HEK293T (cell line): ENCODE data around the gene GFRA4.

Experiments
- CTCF ChIA-PET: fragments of 350-600 bp; formaldehyde crosslinking; extraction: SDS; loops from one replicate; lab custom pipeline; 2021; ENCODE audit warnings: antibody characterized with exemption, inconsistent platforms; lab: Yijun Ruan, JAX
- POLR2A ChIA-PET: fragments of 350-600 bp; formaldehyde crosslinking; extraction: SDS; loops from one replicate; lab custom pipeline; 2020; ENCODE audit warnings: antibody characterized with exemption, inconsistent platforms; lab: Yijun Ruan, JAX
- DNase-seq: peaks from one replicate; pipeline ENCODE4 v3.0.0; 2012; ENCODE audit warnings: mixed read lengths; ENCODE audit errors: extremely low spot score
- ARNT ChIP-seq: fragments of 450-650 bp; IDR thresholded peaks from 2 replicates; pipeline ENCODE4 v1.6.1; 2017; ENCODE audit warnings: mild to moderate bottlenecking
- BHLHE40 ChIP-seq: fragments of 450-650 bp; IDR thresholded peaks from 2 replicates; pipeline ENCODE4 v1.6.1; 2016; ENCODE audit warnings: mild to moderate bottlenecking, moderate library complexity, borderline replicate concordance
- CTBP1 ChIP-seq: fragments of 450-650 bp; IDR thresholded peaks from 2 replicates; pipeline ENCODE4 v1.6.1; 2016; ENCODE audit warnings: borderline replicate concordance
- ELF4 ChIP-seq: fragments of 450-650 bp; IDR thresholded peaks from 2 replicates; pipeline ENCODE4 v1.6.1; 2017; ENCODE audit warnings: antibody characterized with exemption
- FOXA1 ChIP-seq: fragments of 450-650 bp; IDR thresholded peaks from 2 replicates; pipeline ENCODE4 v1.6.1; 2016; ENCODE audit warnings: mild to moderate bottlenecking
- FOXK2 ChIP-seq: fragments of 450-650 bp; IDR thresholded peaks from 2 replicates; pipeline ENCODE4 v1.6.1; 2016; ENCODE audit warnings: mild to moderate bottlenecking
- FOXM1 ChIP-seq: fragments of 450-650 bp; IDR thresholded peaks from 2 replicates; pipeline ENCODE4 v1.6.1; 2017; ENCODE audit warnings: mild to moderate bottlenecking, borderline replicate concordance
- HDGF ChIP-seq: fragments of 450-650 bp; IDR thresholded peaks from 2 replicates; pipeline ENCODE4 v1.6.1; 2017; ENCODE audit warnings: antibody characterized with exemption, borderline replicate concordance
- L3MBTL2 ChIP-seq: fragments of 450-650 bp; conservative IDR thresholded peaks from 2 replicates; pipeline ENCODE4 v1.6.1; 2016; ENCODE audit warnings: mild to moderate bottlenecking
- LEF1 ChIP-seq: fragments of 450-650 bp; IDR thresholded peaks from 2 replicates; pipeline ENCODE4 v1.6.1; 2017; ENCODE audit warnings: mild to moderate bottlenecking, borderline replicate concordance
- NFRKB ChIP-seq: fragments of 450-650 bp; IDR thresholded peaks from 2 replicates; pipeline ENCODE4 v1.6.1; 2016; ENCODE audit warnings: mild to moderate bottlenecking, moderate library complexity
- SP1 ChIP-seq: fragments of 450-650 bp; IDR thresholded peaks from 2 replicates; pipeline ENCODE4 v1.6.1; 2017
- SUZ12 ChIP-seq: fragments of 450-650 bp; IDR thresholded peaks from 2 replicates; pipeline ENCODE4 v1.6.1; 2016; ENCODE audit warnings: mild to moderate bottlenecking
- TARDBP ChIP-seq: fragments of 450-650 bp; IDR thresholded peaks from 2 replicates; pipeline ENCODE4 v1.6.1; 2016
- ZNF384 ChIP-seq: fragments of 450-650 bp; IDR thresholded peaks from 2 replicates; pipeline ENCODE4 v1.6.1; 2016
- TF ChIP-seq, protein P1 (sequence below): fragments of 450-650 bp; IDR thresholded peaks from 2 replicates; pipeline ENCODE4 v1.6.1; 2016

The GFRA4 gene

DNA sequence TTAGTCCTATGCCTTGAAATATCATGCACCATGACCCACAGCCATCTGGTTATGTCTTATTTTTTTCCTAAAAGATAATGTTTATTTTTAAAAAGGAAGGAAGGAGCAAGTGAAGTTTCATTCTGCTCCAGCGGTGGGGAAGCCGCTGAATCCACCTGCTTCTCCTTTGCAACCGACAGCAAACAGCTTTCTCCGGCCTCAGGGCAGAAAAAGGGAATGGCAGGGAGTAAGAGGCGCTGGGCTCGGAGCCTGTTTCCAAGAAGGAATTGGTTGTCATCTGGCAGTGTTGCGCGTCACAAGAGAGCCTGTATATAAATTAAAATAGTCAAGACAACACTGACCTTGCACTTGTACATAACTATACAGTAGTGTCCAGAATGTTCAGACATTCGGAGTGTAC, 14.2 kb downstream of the GFRA4 start:
- no peak for DNase-seq
- TF ChIP-seq, protein P1, sequence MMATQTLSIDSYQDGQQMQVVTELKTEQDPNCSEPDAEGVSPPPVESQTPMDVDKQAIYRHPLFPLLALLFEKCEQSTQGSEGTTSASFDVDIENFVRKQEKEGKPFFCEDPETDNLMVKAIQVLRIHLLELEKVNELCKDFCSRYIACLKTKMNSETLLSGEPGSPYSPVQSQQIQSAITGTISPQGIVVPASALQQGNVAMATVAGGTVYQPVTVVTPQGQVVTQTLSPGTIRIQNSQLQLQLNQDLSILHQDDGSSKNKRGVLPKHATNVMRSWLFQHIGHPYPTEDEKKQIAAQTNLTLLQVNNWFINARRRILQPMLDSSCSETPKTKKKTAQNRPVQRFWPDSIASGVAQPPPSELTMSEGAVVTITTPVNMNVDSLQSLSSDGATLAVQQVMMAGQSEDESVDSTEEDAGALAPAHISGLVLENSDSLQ = no peak
- TF ChIP-seq LEF1 (no peak), SP1 (no peak), FOXA1 (no peak), HDGF (no peak), BHLHE40 (no peak), FOXM1 (no peak), FOXK2 (no peak), CTBP1 (no peak), L3MBTL2 (no peak), SUZ12 (no peak), ARNT (no peak), ZNF384 (no peak), NFRKB (no peak), ELF4 (no peak), TARDBP (no peak)
- CTCF ChIA-PET = interaction anchor here (0.6 kb wide), 1 partner anchor 317 kb away, joined by 3 read pairs; no protein-coding TSS in a partner anchor
- POLR2A ChIA-PET = no interaction called here

DNA sequence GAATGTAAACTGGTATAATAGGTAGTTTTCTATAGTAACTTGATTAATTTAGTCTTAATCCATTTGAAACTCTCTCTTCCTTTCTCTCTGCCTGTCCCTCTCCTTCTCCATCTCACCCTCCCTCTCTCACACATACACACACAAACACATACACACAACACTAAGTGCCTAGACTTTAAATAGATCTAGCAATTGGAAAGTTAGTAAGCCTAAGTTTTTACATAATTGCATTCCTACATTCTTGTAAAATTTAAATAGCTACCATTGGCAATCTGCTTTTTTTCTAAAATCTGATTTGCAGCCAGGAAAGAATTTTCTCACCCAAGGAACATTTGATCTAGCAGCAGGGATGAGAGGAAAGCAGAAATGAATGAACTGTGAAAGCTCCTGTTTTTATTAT, 15.7 kb downstream of the GFRA4 start:
- ChIA-PET POLR2A (no interaction called here), CTCF (interaction anchor here (0.7 kb wide), 1 partner anchor 430 kb away, joined by 4 read pairs; no protein-coding TSS in a partner anchor)
- no peak for TF ChIP-seq SP1
- TF ChIP-seq ZNF384 = no peak
- no peak for TF ChIP-seq L3MBTL2
- TF ChIP-seq FOXA1 = no peak
- TF ChIP-seq TARDBP = no peak
- no peak for TF ChIP-seq CTBP1
- TF ChIP-seq, protein P1 = no peak
- TF ChIP-seq HDGF = no peak
- no peak for TF ChIP-seq NFRKB
- no peak for TF ChIP-seq SUZ12
- no peak for TF ChIP-seq BHLHE40
- no peak for TF ChIP-seq FOXM1
- TF ChIP-seq ELF4 = no peak
- no peak for TF ChIP-seq FOXK2
- DNase-seq = no peak

DNA sequence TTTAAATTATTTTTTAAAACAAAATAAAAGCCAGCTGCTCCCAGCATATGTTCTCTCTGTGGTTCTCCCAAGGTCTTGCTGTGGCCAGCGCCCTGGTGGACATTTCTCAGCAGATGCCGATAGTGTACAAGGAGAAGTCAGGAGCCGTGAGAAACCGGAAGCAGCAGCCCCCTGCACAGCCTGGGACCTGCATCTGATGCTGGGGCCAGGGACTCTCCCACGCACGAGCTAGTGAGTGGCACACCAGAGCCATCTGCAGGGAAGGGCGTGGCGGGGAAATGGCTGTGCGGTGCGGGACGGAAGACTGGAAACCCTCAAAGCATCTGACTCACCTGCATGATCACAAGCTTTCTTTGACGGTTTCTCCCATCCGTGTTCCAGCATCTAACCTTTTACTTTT, 16.5 kb downstream of the GFRA4 start:
- CTCF ChIA-PET = interaction anchor here (0.7 kb wide), 1 partner anchor 430 kb away, joined by 4 read pairs; no protein-coding TSS in a partner anchor

DNA sequence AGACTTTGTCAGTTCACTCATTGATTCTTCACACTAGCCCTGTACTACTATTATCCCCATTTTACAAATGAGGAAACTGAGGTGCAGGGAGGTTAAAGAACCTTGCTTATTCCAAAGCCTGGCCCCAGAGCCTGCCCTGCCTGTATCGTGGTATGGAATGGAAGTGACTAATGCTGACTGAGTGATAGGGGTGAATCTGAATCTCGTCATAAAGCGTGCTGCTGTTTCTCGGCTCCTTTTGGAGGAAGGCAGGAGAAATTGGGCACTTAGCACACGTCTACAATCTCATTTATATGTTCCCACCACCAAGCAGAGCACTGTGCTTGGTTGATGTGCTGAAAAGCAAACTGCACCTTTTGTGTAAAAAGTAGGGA, 17.1 kb downstream of the GFRA4 start:
- POLR2A ChIA-PET = no interaction called here
- TF ChIP-seq ELF4 (no peak), TARDBP (no peak), FOXK2 (no peak), ARNT (no peak), CTBP1 (no peak), NFRKB (no peak), LEF1 (no peak), BHLHE40 (no peak), ZNF384 (no peak), SP1 (no peak), L3MBTL2 (no peak), SUZ12 (no peak), FOXM1 (no peak), HDGF (no peak), FOXA1 (no peak)
- TF ChIP-seq, protein P1 = no peak
- DNase-seq = no peak
- CTCF ChIA-PET = no interaction called here

More for the DNA sequence above, 16.5 kb downstream of the GFRA4 start:
- POLR2A ChIA-PET = no interaction called here
- TF ChIP-seq TARDBP (no peak), FOXK2 (no peak), SUZ12 (no peak), ELF4 (no peak), ARNT (no peak), CTBP1 (no peak), ZNF384 (no peak), SP1 (no peak), L3MBTL2 (no peak), FOXA1 (no peak), BHLHE40 (no peak), FOXM1 (no peak), NFRKB (no peak), HDGF (no peak), LEF1 (no peak)
- TF ChIP-seq, protein P1 = no peak
- DNase-seq = no peak

DNA sequence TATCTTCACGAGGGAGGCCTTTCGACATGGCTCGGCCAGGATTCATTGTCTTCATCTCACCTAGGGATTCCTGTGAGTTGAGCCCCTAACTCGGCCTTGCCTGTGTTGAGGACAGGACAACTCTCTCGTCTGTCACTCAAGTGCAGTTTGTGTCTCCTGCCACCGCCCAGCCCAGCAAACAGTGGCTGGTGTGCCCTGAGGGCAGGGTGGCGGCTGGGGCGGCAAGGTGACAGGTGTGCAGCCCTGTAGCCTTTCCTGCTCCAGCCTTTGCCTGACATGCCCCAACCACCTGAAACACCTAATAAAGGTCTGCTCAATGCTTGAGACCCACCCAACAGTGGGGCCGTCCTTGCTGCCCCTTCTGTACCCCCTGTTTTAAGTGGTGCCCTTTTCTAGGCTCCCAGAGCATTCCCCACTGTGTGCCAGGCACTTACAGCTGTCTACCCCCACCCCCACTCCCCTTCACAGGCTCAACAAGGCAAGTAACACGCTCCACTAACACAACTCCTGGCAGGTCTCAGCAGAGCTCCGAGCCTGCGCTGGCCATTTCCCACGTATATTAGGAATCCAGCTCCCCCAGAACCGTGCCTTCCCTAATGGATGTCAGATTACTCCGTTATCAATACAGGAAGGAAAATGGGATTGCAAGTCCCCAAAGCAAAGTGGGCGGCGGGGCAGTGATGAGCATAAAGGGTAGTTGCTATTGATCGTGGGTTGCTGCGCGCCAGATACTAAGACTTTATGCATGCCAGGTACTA, 17.7 kb downstream of the GFRA4 start:
- ChIA-PET CTCF (no interaction called here), POLR2A (no interaction called here)
- no peak for TF ChIP-seq FOXM1
- no peak for TF ChIP-seq FOXA1
- no peak for TF ChIP-seq SUZ12
- TF ChIP-seq, protein P1 = no peak
- TF ChIP-seq ELF4 = no peak
- no peak for TF ChIP-seq NFRKB
- TF ChIP-seq BHLHE40 = no peak
- no peak for DNase-seq
